ENCODE measurements around the gene FGD4. TPM values are rescaled to one million over a fixed set of nuclear protein-coding genes. Genes with fewer than 3 reads are reported as not detected.

The FGD4 gene
- total RNA-seq, 1 donor = 55.6 TPM

- DNase-seq (ENCODE audit: low read depth) = no peak
- TF ChIP-seq, protein P1, sequence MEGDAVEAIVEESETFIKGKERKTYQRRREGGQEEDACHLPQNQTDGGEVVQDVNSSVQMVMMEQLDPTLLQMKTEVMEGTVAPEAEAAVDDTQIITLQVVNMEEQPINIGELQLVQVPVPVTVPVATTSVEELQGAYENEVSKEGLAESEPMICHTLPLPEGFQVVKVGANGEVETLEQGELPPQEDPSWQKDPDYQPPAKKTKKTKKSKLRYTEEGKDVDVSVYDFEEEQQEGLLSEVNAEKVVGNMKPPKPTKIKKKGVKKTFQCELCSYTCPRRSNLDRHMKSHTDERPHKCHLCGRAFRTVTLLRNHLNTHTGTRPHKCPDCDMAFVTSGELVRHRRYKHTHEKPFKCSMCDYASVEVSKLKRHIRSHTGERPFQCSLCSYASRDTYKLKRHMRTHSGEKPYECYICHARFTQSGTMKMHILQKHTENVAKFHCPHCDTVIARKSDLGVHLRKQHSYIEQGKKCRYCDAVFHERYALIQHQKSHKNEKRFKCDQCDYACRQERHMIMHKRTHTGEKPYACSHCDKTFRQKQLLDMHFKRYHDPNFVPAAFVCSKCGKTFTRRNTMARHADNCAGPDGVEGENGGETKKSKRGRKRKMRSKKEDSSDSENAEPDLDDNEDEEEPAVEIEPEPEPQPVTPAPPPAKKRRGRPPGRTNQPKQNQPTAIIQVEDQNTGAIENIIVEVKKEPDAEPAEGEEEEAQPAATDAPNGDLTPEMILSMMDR (IDR thresholded peaks at IDR 0.05; ENCODE audit: insufficient read depth, low read length) = no peak
- no peak overlapping the region for H3K4me3 ChIP-seq (ENCODE audit: low read depth, low read length)
Measured at GRCh38 chr12:32611986-32612385, 212.6 kb downstream of the FGD4 start.

- DNase-seq (ENCODE audit: low read depth) = no peak
- TF ChIP-seq, protein P1 (IDR thresholded peaks at IDR 0.05; ENCODE audit: insufficient read depth, low read length) = no peak
- H3K4me3 ChIP-seq (ENCODE audit: low read depth, low read length) = no peak overlapping the region
Measured at GRCh38 chr12:32612658-32613614, 213.6 kb downstream of the FGD4 start.

- no peak overlapping the region for H3K4me3 ChIP-seq (ENCODE audit: low read depth, low read length)
- TF ChIP-seq, protein P1 (IDR thresholded peaks at IDR 0.05; ENCODE audit: insufficient read depth, low read length) = no peak
- DNase-seq (ENCODE audit: low read depth) = no peak
Measured at GRCh38 chr12:32615441-32615840, 216.1 kb downstream of the FGD4 start.

DNA sequence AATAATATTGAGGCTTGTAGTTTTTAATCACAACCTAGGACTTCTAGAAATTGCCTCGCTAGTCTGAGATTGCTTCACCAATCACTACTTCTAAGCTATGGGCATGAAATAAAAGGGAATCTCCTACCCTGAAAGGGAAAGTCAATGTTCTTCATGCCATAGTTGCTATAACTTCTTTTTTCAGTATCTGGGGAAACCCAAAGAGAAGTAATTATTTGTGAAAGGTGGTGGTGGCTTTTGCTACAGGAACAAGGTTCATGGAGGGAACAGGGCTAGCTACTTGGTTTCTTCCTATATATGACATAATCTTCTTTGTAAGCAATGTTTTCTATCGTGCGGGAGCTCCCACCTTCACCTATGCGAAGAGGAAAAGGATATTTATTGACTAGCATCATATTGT lies 218.2 kb downstream of the FGD4 start:
- TF ChIP-seq, protein P1 (IDR thresholded peaks at IDR 0.05; ENCODE audit: insufficient read depth, low read length) = no peak
- DNase-seq (ENCODE audit: low read depth) = no peak
- no peak overlapping the region for H3K4me3 ChIP-seq (ENCODE audit: low read depth, low read length)

GRCh38 chr12:32618115-32618514 lies 218.8 kb downstream of the FGD4 start:
- TF ChIP-seq, protein P1 (IDR thresholded peaks at IDR 0.05; ENCODE audit: insufficient read depth, low read length) = no peak
- H3K4me3 ChIP-seq (ENCODE audit: low read depth, low read length) = no peak overlapping the region
- DNase-seq (ENCODE audit: low read depth) = no peak

GRCh38 chr12:32627976-32628375 lies 228.6 kb downstream of the FGD4 start:
- no peak for DNase-seq (ENCODE audit: low read depth)
- TF ChIP-seq, protein P1 (IDR thresholded peaks at IDR 0.05; ENCODE audit: insufficient read depth, low read length) = no peak
- no peak overlapping the region for H3K4me3 ChIP-seq (ENCODE audit: low read depth, low read length)

All from fibroblast of the aortic adventitia (primary cell).